IPS-18c (cell line): ENCODE data around the gene SLC13A5.
"Not testable (repeated sequence)": the region's sequence is repeated elsewhere in the genome, so short reads cannot be mapped to it uniquely, and the experiment has no call there.

Source experiments
- H3K4me3 ChIP-seq: 2 replicates; pipeline ENCODE4 v1.7.0; 2013; ENCODE audit warnings: low read depth, mild to moderate bottlenecking, low read length, moderate library complexity; ENCODE audit not compliant: insufficient read depth
- H3K9me3 ChIP-seq: one replicate; pipeline ENCODE4 v1.6.1; 2013; ENCODE audit warnings: mild to moderate bottlenecking, low read length, moderate library complexity; ENCODE audit not compliant: control insufficient read depth, insufficient read depth

The SLC13A5 gene

GRCh38 chr17:6713130-6713917 lies at the start of gene SLC13A5:
TSS of gene SLC13A5 (minus strand) at chr17:6713369. CDS start at chr17:6713333, 36 bp downstream.
- Histone ChIP-seq H3K9me3 (no peaks in the 10 kb centered on the region), H3K4me3 (peak within 1 kb of the TSS; percentile 56)

DNA sequence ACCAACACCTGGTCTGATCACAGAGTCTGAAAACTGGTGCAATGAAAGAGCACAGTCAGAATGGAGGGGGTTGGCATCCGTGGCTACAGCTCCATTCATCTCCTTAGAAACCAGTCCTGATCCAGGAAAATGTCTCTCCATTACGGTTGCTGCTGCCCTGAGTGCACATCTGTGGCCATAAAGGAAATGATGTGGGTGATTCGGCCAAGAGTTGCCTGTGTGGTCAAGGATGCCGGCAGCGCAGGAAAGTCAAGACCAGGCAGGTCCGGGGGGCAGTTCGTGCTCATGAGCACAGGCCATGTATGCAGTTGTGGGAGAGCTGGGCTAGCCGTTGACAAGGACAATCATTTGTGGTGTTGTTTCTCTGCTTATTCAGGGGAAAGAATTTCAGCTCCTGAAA lies 48.6 kb upstream of the SLC13A5 start:
- no peaks in the 10 kb centered on the region for H3K9me3 ChIP-seq
- no peak overlapping the region for H3K4me3 ChIP-seq

GRCh38 chr17:6757747-6758146 lies 44.6 kb upstream of the SLC13A5 start:
- Histone ChIP-seq H3K9me3 (no peaks in the 10 kb centered on the region), H3K4me3 (no peak overlapping the region)

DNA sequence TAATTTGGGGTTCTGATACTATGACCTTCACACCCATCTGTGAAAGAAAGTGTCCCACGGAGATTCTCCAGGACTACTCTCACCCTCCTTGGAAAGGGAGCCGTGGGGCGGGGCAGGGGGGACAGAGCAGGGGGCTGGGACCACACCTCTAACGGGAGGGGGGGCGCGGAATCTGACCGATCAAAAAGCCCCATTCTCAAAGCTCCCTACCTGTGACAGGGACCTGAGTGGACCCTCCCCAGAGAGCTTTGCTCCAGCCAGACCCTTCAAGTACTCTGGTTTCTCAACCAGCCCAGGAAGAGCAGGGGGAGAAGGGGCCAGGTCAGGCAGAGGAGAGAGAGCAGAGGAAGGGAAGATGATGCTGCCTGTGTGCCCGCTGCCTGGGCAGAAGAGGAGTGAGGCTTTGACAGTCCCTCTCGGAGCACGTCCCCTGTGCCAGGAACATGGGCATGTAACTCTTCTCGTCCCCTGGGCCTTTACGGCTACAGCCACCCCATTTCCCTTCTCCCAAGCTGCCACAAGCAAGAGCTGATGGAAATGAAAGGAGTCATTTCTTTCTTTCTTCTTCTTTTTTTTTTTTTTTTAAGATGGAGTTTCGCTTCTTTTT lies 43.4 kb upstream of the SLC13A5 start:
- no peak overlapping the region for H3K4me3 ChIP-seq
- no peaks in the 10 kb centered on the region for H3K9me3 ChIP-seq

- Histone ChIP-seq H3K4me3 (no peak within 1 kb of the TSS), H3K9me3 (no peaks in the 10 kb centered on the region)
Measured at GRCh38 chr17:6755731-6756184, 42.6 kb upstream of the SLC13A5 start, which contains the start of gene XAF1. TSS of gene XAF1 (plus strand) at chr17:6756046. CDS start at chr17:6756079, 33 bp downstream.

- H3K9me3 ChIP-seq: no peaks in the 10 kb centered on the region
- no peak overlapping the region for H3K4me3 ChIP-seq
Measured at GRCh38 chr17:6755281-6755680, 42.1 kb upstream of the SLC13A5 start.

DNA sequence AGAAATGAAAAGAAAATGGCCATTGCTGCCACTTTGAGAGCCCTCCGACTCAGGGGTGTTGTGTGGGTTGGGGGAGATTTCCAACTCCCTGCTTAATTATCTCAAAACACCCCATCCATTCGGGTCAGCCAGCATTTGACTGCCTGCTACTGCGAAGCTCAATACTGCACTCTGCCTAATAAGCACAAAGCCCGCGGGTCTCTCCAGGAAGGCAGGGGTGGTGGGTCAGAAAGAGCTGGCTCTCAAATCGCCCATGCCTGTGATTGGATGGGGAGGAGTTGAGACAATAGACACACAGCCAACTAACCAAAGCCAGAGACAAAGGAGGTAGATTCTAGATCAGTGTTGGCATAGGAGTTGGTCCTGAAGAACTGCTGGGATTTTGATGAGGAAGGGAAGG lies 40.4 kb upstream of the SLC13A5 start:
- H3K9me3 ChIP-seq: no peaks in the 10 kb centered on the region
- no peak overlapping the region for H3K4me3 ChIP-seq

DNA sequence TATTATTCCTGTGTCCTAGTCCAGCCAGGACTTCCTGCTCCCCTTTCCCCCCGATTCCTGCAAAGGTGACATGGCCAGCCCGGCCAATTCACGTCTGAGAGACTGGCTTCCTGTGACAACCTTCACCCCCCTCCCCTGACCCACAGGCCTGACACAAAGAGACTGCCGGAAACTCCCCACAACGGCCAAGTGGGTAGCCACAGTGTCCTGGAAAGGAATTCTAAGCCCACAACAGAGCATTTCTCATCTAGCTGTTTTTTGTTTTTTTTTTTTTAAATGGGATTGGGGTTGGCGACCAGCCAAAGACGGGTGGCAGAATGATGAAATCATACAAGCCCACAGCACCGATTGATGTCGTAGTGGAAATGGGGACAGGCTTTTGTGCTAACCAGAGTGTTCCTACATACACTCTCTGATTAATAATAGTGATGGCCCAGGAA lies 39.9 kb upstream of the SLC13A5 start:
- no peaks in the 10 kb centered on the region for H3K9me3 ChIP-seq

GRCh38 chr17:6752068-6752909 lies 39.1 kb upstream of the SLC13A5 start:
- Histone ChIP-seq H3K9me3 (no peaks in the 10 kb centered on the region), H3K4me3 (no peak overlapping the region)

More for the DNA sequence above, 39.9 kb upstream of the SLC13A5 start:
- no peak overlapping the region for H3K4me3 ChIP-seq

DNA sequence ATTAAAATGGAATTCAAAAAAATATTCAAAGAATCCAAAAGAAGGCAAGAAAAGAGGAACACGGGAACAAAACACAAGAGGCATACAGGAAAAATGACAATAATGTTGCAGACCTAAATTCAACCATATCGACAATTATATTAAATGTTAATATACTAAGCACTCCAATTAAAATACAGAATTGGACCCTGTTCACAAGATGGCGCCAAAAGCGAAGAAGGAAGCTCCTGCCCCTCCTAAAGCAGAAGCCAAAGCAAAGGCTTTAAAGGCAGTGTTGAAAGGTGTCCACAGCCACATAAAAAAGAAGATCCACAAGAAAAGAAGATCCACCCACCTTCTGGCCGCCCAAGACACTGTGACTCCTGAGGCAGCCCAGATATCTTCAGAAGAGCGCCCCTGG lies 36.4 kb upstream of the SLC13A5 start:
- H3K9me3 ChIP-seq: no peaks in the 10 kb centered on the region

GRCh38 chr17:6748617-6749016 lies 35.4 kb upstream of the SLC13A5 start:
- Histone ChIP-seq H3K4me3 (no peak overlapping the region), H3K9me3 (peaks cover 2% of the 10 kb centered on the region)

More for the DNA sequence above, 36.4 kb upstream of the SLC13A5 start:
- H3K4me3 ChIP-seq: no peak overlapping the region

DNA sequence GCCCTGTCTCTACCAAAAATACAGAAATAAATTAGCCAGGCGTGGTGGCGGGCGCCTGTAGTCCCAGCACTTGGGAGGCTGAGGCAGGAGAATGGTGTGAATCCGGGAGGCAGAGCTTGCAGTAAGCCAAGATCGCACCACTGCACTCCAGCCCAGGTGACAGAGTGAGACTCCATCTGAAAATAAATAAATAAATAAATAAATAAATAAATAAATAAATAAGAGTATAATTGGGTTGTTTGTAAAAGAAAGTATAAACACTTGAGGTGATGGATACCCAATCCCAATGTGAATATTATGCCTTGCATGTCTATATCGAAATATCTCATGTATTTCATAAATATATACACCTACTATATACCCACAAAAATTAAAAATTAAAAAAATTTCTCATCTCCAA lies 33.5 kb upstream of the SLC13A5 start:
- H3K9me3 ChIP-seq, H3K4me3 ChIP-seq: not testable (repeated sequence)

- no peak overlapping the region for H3K4me3 ChIP-seq
- H3K9me3 ChIP-seq: peaks cover 2% of the 10 kb centered on the region
Measured at GRCh38 chr17:6729531-6729930, 16.4 kb upstream of the SLC13A5 start.

GRCh38 chr17:6724009-6724408 lies 10.8 kb upstream of the SLC13A5 start:
- H3K9me3 ChIP-seq: peaks cover 2% of the 10 kb centered on the region
- H3K4me3 ChIP-seq: no peak overlapping the region

GRCh38 chr17:6721744-6722143 lies 8.6 kb upstream of the SLC13A5 start:
- H3K9me3 ChIP-seq: peaks cover 2% of the 10 kb centered on the region
- no peak overlapping the region for H3K4me3 ChIP-seq

- H3K4me3 ChIP-seq: no peak overlapping the region
- no peaks in the 10 kb centered on the region for H3K9me3 ChIP-seq
Measured at GRCh38 chr17:6716736-6717135, 3.6 kb upstream of the SLC13A5 start.

GRCh38 chr17:6714315-6714874 lies 1.2 kb upstream of the SLC13A5 start:
- Histone ChIP-seq H3K4me3 (no peak overlapping the region), H3K9me3 (no peaks in the 10 kb centered on the region)
